Measurements from ENCODE around the gene ZCCHC24. TPM values are rescaled to one million over a fixed set of nuclear protein-coding genes. Genes with fewer than 3 reads are reported as not detected.

ZCCHC24 gene
- total RNA-seq, 4 donors from 2014 or later, result 15.6 to 41.1 (median 22.5) TPM

DNA sequence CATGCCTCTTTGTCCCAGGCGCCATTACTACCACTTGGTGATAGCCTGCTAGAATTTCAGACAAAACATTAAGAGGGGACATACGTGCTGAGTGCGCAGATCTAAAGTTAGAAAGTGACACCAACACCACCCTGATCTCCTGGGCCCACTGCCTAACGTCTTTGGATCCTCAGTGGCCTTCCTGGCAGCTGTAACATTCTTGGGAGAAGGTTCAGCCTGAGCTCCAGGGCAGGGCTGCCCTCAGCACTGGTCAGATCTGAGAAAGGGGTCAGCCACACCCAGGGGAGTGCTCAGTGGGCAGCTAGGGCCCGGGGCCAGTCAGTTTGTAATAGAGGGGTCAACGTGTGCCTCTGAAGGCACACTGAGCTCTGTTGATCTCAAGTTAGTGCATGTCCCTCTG, 48.4 kb downstream of the ZCCHC24 start:
- Histone ChIP-seq H3K36me3 (no peaks in the 10 kb centered on the region), H3K27me3 (no peaks in the 10 kb centered on the region), H3K27ac (no peak overlapping the region), H3K9me3 (no peaks in the 10 kb centered on the region), H3K4me3 (no peak overlapping the region), H3K4me1 (peaks cover 42 to 64% (median 49%) of the 10 kb centered on the region in 4 donors)
- in situ Hi-C loops (cut with MboI; ENCODE audit: low pct_ligation_motif_present in 1 of 4, low pct_unique_long_range_greater_than_20kb in 1 of 4, low sequenced_read_pairs in 3 of 4) (no loop called here), intact Hi-C loops (cut with DNase I; ENCODE audit: low total_unique reads) (loop anchor here (5.0 kb wide), 1 partner anchor 40 kb away; no protein-coding TSS in a partner anchor)
- WGBS, 2 donors (ENCODE audit: low coverage in 1 of 2), result 71 to 80% methylated on average over 1 to 6 of the region's 6 CpGs
- no peak for DNase-seq
- TF ChIP-seq CTCF (IDR thresholded peaks at IDR 0.05) (no peak), EP300 (IDR thresholded peaks at IDR 0.05; ENCODE audit: low read depth) (no peak), POLR2AphosphoS5 (IDR thresholded peaks at IDR 0.05) (no peak), POLR2A (IDR thresholded peaks at IDR 0.05) (no peak)

- H3K4me3 ChIP-seq, result no peak overlapping the region
- H3K27ac ChIP-seq, result no peak overlapping the region
- no peak for DNase-seq
- WGBS, 2 donors (ENCODE audit: low coverage in 1 of 2), result 80% methylated on average over 1 to 5 of the region's 5 CpGs
- H3K36me3 ChIP-seq, result no peaks in the 10 kb centered on the region
- in situ Hi-C loops (cut with MboI; ENCODE audit: low pct_ligation_motif_present in 1 of 4, low pct_unique_long_range_greater_than_20kb in 1 of 4, low sequenced_read_pairs in 3 of 4) (no loop called here), intact Hi-C loops (cut with DNase I; ENCODE audit: low total_unique reads) (loop anchor here (5.0 kb wide), 1 partner anchor 41 kb away; no protein-coding TSS in a partner anchor)
- no peaks in the 10 kb centered on the region for H3K27me3 ChIP-seq
- no peaks in the 10 kb centered on the region for H3K9me3 ChIP-seq
- TF ChIP-seq POLR2A (IDR thresholded peaks at IDR 0.05), result no peak
- no peak for TF ChIP-seq CTCF (IDR thresholded peaks at IDR 0.05)
- no peak for TF ChIP-seq EP300 (IDR thresholded peaks at IDR 0.05; ENCODE audit: low read depth)
- TF ChIP-seq POLR2AphosphoS5 (IDR thresholded peaks at IDR 0.05), result no peak
- H3K4me1 ChIP-seq, result peaks cover 37 to 62% (median 44%) of the 10 kb centered on the region in 4 donors
Observed at GRCh38 chr10:79396520-79396919, 48.9 kb downstream of the ZCCHC24 start.

- no peak overlapping the region for H3K4me3 ChIP-seq
- no peak for TF ChIP-seq POLR2A (IDR thresholded peaks at IDR 0.05)
- TF ChIP-seq CTCF (IDR thresholded peaks at IDR 0.05), result no peak
- TF ChIP-seq EP300 (IDR thresholded peaks at IDR 0.05; ENCODE audit: low read depth), result no peak
- TF ChIP-seq POLR2AphosphoS5 (IDR thresholded peaks at IDR 0.05), result no peak
- H3K36me3 ChIP-seq, result no peaks in the 10 kb centered on the region
- in situ Hi-C loops (cut with MboI; ENCODE audit: low pct_ligation_motif_present in 1 of 4, low pct_unique_long_range_greater_than_20kb in 1 of 4, low sequenced_read_pairs in 3 of 4), result no loop called here
- H3K4me1 ChIP-seq, result peaks cover 29 to 53% (median 40%) of the 10 kb centered on the region in 4 donors
- intact Hi-C loops (cut with DNase I; ENCODE audit: low total_unique reads), result loop anchor here (2.0 to 5.0 kb wide), 2 partner anchors 38 to 43 kb away; no protein-coding TSS in a partner anchor
- WGBS, 2 donors (ENCODE audit: low coverage in 1 of 2), result 83 to 85% methylated on average over 1 to 5 of the region's 5 CpGs
- no peak overlapping the region for H3K27ac ChIP-seq
- no peak for DNase-seq
- no peaks in the 10 kb centered on the region for H3K27me3 ChIP-seq
- no peaks in the 10 kb centered on the region for H3K9me3 ChIP-seq
Observed at GRCh38 chr10:79394664-79395063, 50.8 kb downstream of the ZCCHC24 start.

GRCh38 chr10:79393924-79394610, 51.4 kb downstream of the ZCCHC24 start:
- Histone ChIP-seq H3K4me3 (no peak overlapping the region), H3K27me3 (no peaks in the 10 kb centered on the region), H3K4me1 (peaks cover 29 to 47% (median 35%) of the 10 kb centered on the region in 4 donors), H3K27ac (peak overlapping the region in 1 of 4 donors; percentile 1), H3K9me3 (no peaks in the 10 kb centered on the region), H3K36me3 (no peaks in the 10 kb centered on the region)
- peak; percentile 5 for DNase-seq
- TF ChIP-seq POLR2AphosphoS5 (IDR thresholded peaks at IDR 0.05), result no peak
- TF ChIP-seq EP300 (IDR thresholded peaks at IDR 0.05; ENCODE audit: low read depth), result no peak
- TF ChIP-seq CTCF (IDR thresholded peaks at IDR 0.05), result no peak
- no peak for TF ChIP-seq POLR2A (IDR thresholded peaks at IDR 0.05)
- intact Hi-C loops (cut with DNase I; ENCODE audit: low total_unique reads) (loop anchor here (2.0 kb wide), 1 partner anchor 37 kb away; no protein-coding TSS in a partner anchor), in situ Hi-C loops (cut with MboI; ENCODE audit: low pct_ligation_motif_present in 1 of 4, low pct_unique_long_range_greater_than_20kb in 1 of 4, low sequenced_read_pairs in 3 of 4) (no loop called here)
- WGBS, 2 donors (ENCODE audit: low coverage in 1 of 2), result 90 to 100% methylated on average over 4 to 17 of the region's 17 CpGs
